GM12865 (cell line): ENCODE measurements around the gene GPR21.

Experiments used
- DNase-seq: peaks from one replicate; pipeline ENCODE4 v3.0.0; 2010; ENCODE audit warnings: low read depth
- H3K4me3 ChIP-seq: 2 replicates; pipeline ENCODE4 v1.5.1; 2011; ENCODE audit warnings: mild to moderate bottlenecking, low read depth, low read length, control low read depth
- TF ChIP-seq, protein P1 (sequence below): IDR thresholded peaks from 2 replicates; pipeline ENCODE4 v1.5.1; 2011; ENCODE audit warnings: low read length, control low read depth, low read depth, inconsistent platforms; ENCODE audit not compliant: insufficient read depth; ENCODE audit errors: missing control alignments

The GPR21 gene

DNA sequence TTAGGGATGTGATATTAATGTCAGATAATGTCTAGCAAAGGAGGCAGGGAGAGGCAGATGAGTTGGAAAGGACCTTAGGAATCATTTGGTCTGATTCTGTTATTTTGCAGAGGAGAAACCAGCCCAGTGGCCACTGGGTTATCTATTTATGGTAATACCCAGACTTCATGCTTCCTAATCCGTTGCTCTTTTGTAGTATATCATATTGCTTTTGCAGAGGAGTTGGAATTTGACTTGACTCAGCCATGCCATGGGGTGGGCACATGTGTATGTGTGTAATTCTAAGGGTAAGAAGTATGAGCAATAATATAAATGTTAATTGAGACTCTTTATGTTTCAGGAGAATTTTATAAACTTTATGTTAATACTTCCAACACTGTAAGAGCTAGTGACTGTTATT is 7.3 kb downstream of the GPR21 start:
- no peak for DNase-seq
- TF ChIP-seq, protein P1, sequence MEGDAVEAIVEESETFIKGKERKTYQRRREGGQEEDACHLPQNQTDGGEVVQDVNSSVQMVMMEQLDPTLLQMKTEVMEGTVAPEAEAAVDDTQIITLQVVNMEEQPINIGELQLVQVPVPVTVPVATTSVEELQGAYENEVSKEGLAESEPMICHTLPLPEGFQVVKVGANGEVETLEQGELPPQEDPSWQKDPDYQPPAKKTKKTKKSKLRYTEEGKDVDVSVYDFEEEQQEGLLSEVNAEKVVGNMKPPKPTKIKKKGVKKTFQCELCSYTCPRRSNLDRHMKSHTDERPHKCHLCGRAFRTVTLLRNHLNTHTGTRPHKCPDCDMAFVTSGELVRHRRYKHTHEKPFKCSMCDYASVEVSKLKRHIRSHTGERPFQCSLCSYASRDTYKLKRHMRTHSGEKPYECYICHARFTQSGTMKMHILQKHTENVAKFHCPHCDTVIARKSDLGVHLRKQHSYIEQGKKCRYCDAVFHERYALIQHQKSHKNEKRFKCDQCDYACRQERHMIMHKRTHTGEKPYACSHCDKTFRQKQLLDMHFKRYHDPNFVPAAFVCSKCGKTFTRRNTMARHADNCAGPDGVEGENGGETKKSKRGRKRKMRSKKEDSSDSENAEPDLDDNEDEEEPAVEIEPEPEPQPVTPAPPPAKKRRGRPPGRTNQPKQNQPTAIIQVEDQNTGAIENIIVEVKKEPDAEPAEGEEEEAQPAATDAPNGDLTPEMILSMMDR = no peak
- H3K4me3 ChIP-seq = no peak overlapping the region

DNA sequence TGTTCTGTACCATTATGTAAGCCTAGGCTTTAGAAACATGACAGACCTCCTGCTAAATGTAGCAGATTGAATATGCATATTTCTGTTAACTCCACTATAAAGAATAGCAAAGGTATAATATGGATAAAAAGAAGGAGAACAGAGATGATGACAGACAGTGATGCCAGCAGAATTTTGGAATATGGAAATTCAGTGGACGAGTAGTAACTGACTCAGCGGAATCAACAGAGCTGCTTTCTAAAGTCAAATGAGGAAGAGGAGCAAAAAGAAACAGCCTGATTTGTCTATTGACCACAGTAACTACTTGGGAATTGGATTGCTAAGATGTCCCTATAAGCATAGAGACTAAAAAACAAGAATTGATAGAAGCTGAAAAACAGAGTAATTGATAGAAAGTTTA is 8.0 kb downstream of the GPR21 start:
- H3K4me3 ChIP-seq = no peak overlapping the region
- no peak for DNase-seq
- TF ChIP-seq, protein P1 = no peak

DNA sequence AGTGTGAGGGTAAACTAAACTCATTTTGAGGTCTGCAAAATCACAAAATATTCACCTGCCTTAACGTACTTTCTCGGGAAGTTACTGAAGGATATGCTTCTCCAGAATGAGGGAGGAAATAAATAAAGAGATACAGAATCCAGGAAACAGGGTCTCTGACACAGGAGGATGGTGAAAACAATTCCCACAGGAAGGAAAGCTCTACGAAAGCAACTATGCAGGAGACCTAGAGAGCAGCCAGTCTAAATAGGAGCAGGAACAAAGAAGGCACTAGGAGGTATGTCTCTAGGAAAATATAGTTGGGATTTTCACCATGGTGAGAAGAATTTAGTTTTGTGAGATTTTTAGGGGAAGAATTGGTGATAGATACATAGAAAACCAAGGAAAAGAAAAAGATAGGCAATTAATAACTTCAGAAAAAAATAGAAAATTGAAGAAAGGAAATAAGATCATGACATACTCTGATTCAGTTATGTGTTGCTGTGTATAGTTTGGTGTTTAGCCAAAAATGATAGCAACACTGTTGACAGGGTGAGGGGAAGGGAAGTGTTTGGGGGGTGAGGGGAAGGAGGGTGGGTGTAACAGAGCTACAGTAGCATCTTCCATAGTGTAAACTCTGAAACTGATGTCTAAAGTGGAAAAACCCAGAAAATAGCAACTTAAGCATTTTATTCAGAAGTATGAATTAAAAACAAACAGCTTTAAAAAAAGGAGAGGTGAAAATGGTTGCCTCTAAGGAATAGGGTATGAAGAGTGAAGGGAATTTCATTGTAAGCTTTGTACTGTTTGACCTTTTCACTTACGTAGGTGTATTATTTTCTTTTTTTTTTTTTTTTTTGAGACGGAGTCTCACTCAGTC is 9.8 kb downstream of the GPR21 start:
- TF ChIP-seq, protein P1 = no peak

DNA sequence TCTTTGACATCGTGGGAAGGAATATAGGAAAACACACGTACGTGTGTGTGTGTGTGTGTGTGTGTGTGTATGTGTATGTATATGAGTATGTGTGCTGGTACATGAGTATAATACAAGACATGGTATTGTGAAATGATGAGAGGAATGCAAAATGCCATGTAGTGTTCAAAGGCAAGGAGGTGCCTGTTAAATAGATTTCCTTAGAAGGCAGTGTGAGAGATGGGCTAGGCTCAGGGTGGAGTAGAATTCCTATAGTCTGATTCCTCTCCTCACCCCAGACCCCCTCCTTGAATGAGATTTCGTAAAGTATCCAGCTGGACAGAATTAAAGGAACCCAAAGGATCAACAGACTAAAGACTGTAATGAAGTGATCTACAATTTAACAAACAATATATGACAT is 11.1 kb downstream of the GPR21 start:
- TF ChIP-seq, protein P1 = no peak
- no peak overlapping the region for H3K4me3 ChIP-seq
- DNase-seq = no peak

More for the DNA sequence above, 9.8 kb downstream of the GPR21 start:
- H3K4me3 ChIP-seq = no peak overlapping the region
- DNase-seq = no peak

DNA sequence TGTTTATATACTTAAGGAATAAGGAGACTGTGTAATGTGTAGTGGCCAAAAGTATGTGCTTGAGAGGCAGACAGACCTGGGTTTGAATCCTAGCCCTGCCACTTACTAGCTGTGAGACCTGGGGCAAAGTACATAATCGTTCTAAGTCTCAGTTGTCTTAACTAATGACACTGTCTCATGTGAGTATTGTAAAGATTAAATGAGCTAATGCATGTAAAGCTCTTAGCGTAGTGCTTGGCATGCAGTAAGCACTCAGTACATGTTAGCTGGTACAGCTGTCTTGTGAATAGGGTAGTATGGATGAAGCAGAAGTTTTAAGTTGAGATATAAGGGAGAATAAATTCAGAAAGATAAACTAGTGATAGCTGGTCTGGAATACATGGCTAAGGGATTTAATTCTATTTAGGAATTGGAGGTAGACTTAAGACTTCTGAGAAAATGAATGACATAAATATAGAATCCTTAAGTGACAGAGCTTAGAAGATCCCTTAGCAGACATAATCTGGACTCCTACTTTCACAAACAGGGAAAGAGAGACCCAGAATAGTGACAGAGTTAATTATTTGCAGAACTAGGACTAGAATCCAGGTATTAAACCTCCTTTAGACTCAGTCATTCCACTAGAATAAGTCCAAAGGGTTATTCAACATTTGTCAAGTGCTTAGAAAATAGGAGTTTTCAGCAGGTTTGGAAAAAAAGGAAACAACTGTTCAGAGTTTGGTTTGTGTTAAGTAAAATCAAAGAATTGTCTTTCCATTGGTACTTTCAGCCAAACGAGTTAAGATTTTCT is 13.1 kb downstream of the GPR21 start:
- no peak overlapping the region for H3K4me3 ChIP-seq
- DNase-seq = no peak
- TF ChIP-seq, protein P1 = no peak

DNA sequence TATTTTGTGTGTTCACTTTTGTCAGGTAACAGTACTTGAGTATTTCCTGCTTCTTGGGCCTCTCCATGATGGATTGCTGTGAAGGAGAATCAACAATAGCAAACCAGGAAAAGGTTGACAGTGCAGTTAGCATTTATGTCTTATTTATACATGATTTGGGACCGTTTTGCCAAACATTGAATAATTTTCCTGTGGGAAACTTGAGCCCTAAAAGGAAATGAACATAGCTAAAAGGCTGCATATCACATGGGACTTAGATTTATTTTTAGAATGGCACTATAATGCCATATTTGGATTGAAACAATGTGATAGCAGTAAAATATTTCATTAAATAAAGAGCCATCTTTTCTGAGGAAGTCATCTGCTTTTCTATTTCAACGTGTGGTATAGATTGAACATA is 15.3 kb downstream of the GPR21 start:
- TF ChIP-seq, protein P1 = no peak
- H3K4me3 ChIP-seq = no peak overlapping the region
- no peak for DNase-seq
